GM19035 (cell line): Measurements from ENCODE around the gene NR4A2.

ENCODE experiments used
- ATAC-seq: cut with Tn5 transposase; IDR thresholded peaks from one replicate; pipeline ENCODE4 v1.9.1; 2021; ENCODE audit not compliant: unreplicated experiment

NR4A2 gene

GRCh38 chr2:156340804-156341451 lies 8.4 kb upstream of the NR4A2 start:
- ATAC-seq, result no peak

GRCh38 chr2:156340377-156340776 lies 7.9 kb upstream of the NR4A2 start:
- ATAC-seq, result no peak

- no peak for ATAC-seq
Observed at GRCh38 chr2:156339865-156340264, 7.3 kb upstream of the NR4A2 start.

GRCh38 chr2:156339110-156339847 lies 6.8 kb upstream of the NR4A2 start:
- no peak for ATAC-seq

- no peak for ATAC-seq
Observed at GRCh38 chr2:156338578-156338977, 6.1 kb upstream of the NR4A2 start.

GRCh38 chr2:156334496-156335478 lies 2.3 kb upstream of the NR4A2 start:
- no peak for ATAC-seq

GRCh38 chr2:156333951-156334495 lies 1.5 kb upstream of the NR4A2 start:
- peak; percentile 34 for ATAC-seq

GRCh38 chr2:156333274-156333950 lies 891 bp upstream of the NR4A2 start:
- ATAC-seq, result peak; percentile 19

- peak; percentile 2 for ATAC-seq
Observed at GRCh38 chr2:156332284-156332533, 312 bp downstream of the NR4A2 start.

GRCh38 chr2:156331572-156332283 lies 793 bp downstream of the NR4A2 start:
- no peak for ATAC-seq

GRCh38 chr2:156329927-156330726 lies 2.4 kb downstream of the NR4A2 start:
- ATAC-seq, result no peak

- no peak for ATAC-seq
Observed at GRCh38 chr2:156329031-156329926, 3.2 kb downstream of the NR4A2 start.

- ATAC-seq, result no peak
Observed at GRCh38 chr2:156327835-156328695, 4.5 kb downstream of the NR4A2 start.

- no peak for ATAC-seq
Observed at GRCh38 chr2:156326526-156327095, 5.9 kb downstream of the NR4A2 start.

- no peak for ATAC-seq
Observed at GRCh38 chr2:156325688-156326525, 6.6 kb downstream of the NR4A2 start.

- ATAC-seq, result no peak
Observed at GRCh38 chr2:156323754-156324153, 8.8 kb downstream of the NR4A2 start.
